Activated CD8-positive, alpha-beta T cell treated with anti-CD3 and anti-CD28 coated beads, Interleukin-2, amount 10 ng/mL, durations not matched to agents 7 days and 5 days (primary cell): ENCODE data around the gene FRAT1. TPM values are rescaled to one million over a fixed set of nuclear protein-coding genes. Genes with fewer than 3 reads are reported as not detected.

Source experiments
- ATAC-seq: fragments of 150-1000 bp; cut with Tn5 transposase; one replicate; pipeline ENCODE4 v1.10.0; 2021; ENCODE audit warnings: moderate library complexity
- CTCF ChIA-PET: fragments of 350-600 bp; sonication (Branson Sonifier 250); formaldehyde crosslinking; loops from one replicate; lab custom pipeline; 2021; ENCODE audit warnings: antibody characterized with exemption; lab: Charles Lee
- POLR2A ChIA-PET: fragments of 350-600 bp; sonication (Branson Sonifier 250); formaldehyde crosslinking; loops from one replicate; lab custom pipeline; 2021; ENCODE audit warnings: antibody characterized with exemption; lab: Charles Lee
- DNase-seq: peaks from one replicate; pipeline ENCODE4 v3.0.0-alpha.2; 2020
- H3K27ac Mint-ChIP-seq: one replicate; pipeline ENCODE4 v1.8.0; 2021; ENCODE audit warnings: mild to moderate bottlenecking, mixed read lengths
- H3K27me3 Mint-ChIP-seq: one replicate; pipeline ENCODE4 v1.8.0; 2021; ENCODE audit warnings: low read depth, mixed read lengths
- H3K36me3 Mint-ChIP-seq: one replicate; pipeline ENCODE4 v1.8.0; 2021; ENCODE audit warnings: low read depth, mixed read lengths
- H3K4me1 Mint-ChIP-seq: one replicate; pipeline ENCODE4 v1.8.0; 2021; ENCODE audit warnings: low read depth, mixed read lengths
- H3K4me3 Mint-ChIP-seq: one replicate; pipeline ENCODE4 v1.8.0; 2021; ENCODE audit warnings: mild to moderate bottlenecking, mixed read lengths
- H3K9me3 Mint-ChIP-seq: one replicate; pipeline ENCODE4 v1.8.0; 2022; ENCODE audit warnings: mixed read lengths; ENCODE audit not compliant: insufficient read depth
- total RNA-seq, 2 experiments: library from RNA; stranded (reverse); gene quantifications; one replicate each; pipeline ENCODE4 v1.2.3, GENCODE V29; 2021

The FRAT1 gene
- total RNA-seq, 2 experiments from 2014 or later, result 4.2 to 4.4 TPM

- no peak for ATAC-seq
- Mint-ChIP-seq H3K27ac (no peak overlapping the region), H3K9me3 (no peaks in the 10 kb centered on the region), H3K36me3 (peaks cover 13% of the 10 kb centered on the region), H3K27me3 (no peaks in the 10 kb centered on the region), H3K4me1 (peaks cover 16% of the 10 kb centered on the region), H3K4me3 (no peak overlapping the region)
- POLR2A ChIA-PET, result interaction anchor here (0.6 kb wide), 1 partner anchor 68 kb away, joined by 4 read pairs; no protein-coding TSS in a partner anchor
- DNase-seq, result no peak
- CTCF ChIA-PET, result interaction anchor here (3.0 kb wide), 1 partner anchor 80 kb away, joined by 22 read pairs; no protein-coding TSS in a partner anchor
Measured at GRCh38 chr10:97358781-97359180, 39.7 kb downstream of the FRAT1 start.

DNA sequence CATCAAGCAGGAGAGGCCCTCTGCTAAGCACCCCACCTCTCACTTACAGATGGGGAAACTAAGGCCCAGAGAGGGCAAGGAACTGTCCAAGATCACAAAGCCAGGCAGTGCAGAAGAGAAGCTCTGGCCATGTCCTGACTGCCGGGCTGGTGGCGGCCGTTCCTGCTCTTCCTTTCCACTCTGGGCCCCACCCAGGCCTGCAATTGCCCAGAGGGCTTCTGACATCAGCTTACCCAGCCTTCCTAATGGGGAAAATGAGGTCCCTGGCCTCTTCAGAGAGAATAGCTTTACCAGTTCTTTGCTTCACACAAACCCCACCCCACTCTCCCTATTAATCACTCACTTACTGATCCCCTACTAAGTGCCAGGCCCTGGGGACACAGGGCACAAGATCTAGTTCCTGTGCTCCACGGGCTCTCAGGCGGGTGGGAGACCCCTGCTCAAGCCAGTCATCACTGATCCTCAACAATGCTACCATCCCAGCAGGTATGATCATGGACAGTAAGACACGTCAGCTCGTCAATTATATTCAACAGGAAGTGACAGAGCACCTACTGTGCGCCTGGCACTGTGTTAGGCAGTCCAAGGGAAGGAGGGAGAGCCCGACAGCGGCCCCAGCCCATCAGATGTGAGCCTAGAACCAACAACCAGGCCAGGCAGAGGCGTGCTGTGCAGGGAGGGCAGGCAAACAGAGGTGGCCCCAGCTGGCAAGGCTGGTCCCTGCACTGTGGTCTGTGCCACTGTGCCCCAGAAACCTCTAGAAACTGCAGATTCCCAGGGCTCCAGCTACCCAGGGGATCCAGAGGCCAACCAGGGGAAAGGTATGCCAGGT, 41.9 kb downstream of the FRAT1 start:
- Mint-ChIP-seq H3K4me3 (no peak overlapping the region), H3K4me1 (peaks cover 11% of the 10 kb centered on the region), H3K27me3 (no peaks in the 10 kb centered on the region), H3K27ac (no peak overlapping the region), H3K36me3 (peaks cover 20% of the 10 kb centered on the region), H3K9me3 (no peaks in the 10 kb centered on the region)
- ChIA-PET CTCF (interaction anchor here (1.1 kb wide), 1 partner anchor 450 kb away, joined by 3 read pairs; no protein-coding TSS in a partner anchor), POLR2A (interaction anchor here (0.7 kb wide), 1 partner anchor 40 kb away, joined by 4 read pairs; the partner anchor contains the start of gene RRP12)
- ATAC-seq (no peak), DNase-seq (no peak)

DNA sequence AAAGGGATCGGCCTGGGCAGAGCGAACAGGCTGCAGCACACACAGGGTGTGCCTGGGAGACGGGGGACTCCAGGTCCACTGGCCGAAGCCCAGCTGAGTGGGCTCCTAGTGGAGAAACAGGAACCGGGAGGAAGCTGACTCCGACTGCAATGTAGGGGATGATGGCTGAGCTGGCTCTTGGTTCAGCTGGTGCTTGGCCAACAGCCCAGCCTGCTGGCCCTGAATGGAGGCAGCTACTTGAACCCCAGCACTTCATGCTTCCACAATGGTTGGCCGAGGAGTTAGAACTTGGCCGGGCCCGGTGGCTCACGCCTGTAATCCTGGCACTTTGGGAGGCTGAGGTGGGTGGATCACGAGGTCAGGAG, 42.4 kb downstream of the FRAT1 start:
- no peaks in the 10 kb centered on the region for H3K27me3 Mint-ChIP-seq

GRCh38 chr10:97362310-97363033, 43.4 kb downstream of the FRAT1 start:
- POLR2A ChIA-PET, result no interaction called here
- H3K27ac Mint-ChIP-seq, result no peak overlapping the region
- H3K9me3 Mint-ChIP-seq, result no peaks in the 10 kb centered on the region
- no peak overlapping the region for H3K4me3 Mint-ChIP-seq
- H3K36me3 Mint-ChIP-seq, result peaks cover 18% of the 10 kb centered on the region
- DNase-seq (no peak), ATAC-seq (no peak)
- H3K27me3 Mint-ChIP-seq, result no peaks in the 10 kb centered on the region
- no peaks in the 10 kb centered on the region for H3K4me1 Mint-ChIP-seq
- CTCF ChIA-PET, result interaction anchor here (1.4 kb wide), 1 partner anchor 9 kb away, joined by 3 read pairs; no protein-coding TSS in a partner anchor

More for the DNA sequence above, 42.4 kb downstream of the FRAT1 start:
- ChIA-PET POLR2A (no interaction called here), CTCF (interaction anchor here (1.1 kb wide), 1 partner anchor 451 kb away, joined by 3 read pairs; no protein-coding TSS in a partner anchor)
- Mint-ChIP-seq H3K9me3 (no peaks in the 10 kb centered on the region), H3K4me1 (peaks cover 5% of the 10 kb centered on the region), H3K27ac (no peak overlapping the region), H3K4me3 (no peak overlapping the region), H3K36me3 (peaks cover 15% of the 10 kb centered on the region)
- DNase-seq (no peak), ATAC-seq (no peak)

GRCh38 chr10:97363071-97363470, 44.0 kb downstream of the FRAT1 start:
- Mint-ChIP-seq H3K36me3 (peaks cover 18% of the 10 kb centered on the region), H3K27ac (no peak overlapping the region), H3K27me3 (no peaks in the 10 kb centered on the region), H3K4me3 (no peak overlapping the region), H3K9me3 (no peaks in the 10 kb centered on the region), H3K4me1 (no peaks in the 10 kb centered on the region)
- no peak for DNase-seq
- ChIA-PET CTCF (interaction anchor here (1.4 kb wide), 1 partner anchor 8 kb away, joined by 3 read pairs; no protein-coding TSS in a partner anchor), POLR2A (no interaction called here)
- ATAC-seq, result no peak

GRCh38 chr10:97365761-97366351, 46.8 kb downstream of the FRAT1 start:
- H3K27ac Mint-ChIP-seq, result no peak overlapping the region
- ChIA-PET CTCF (interaction anchor here (1.2 kb wide), 1 partner anchor 87 kb away, joined by 3 read pairs; no protein-coding TSS in a partner anchor), POLR2A (interaction anchor here (0.7 kb wide), 1 partner anchor 236 kb away, joined by 4 read pairs; no protein-coding TSS in a partner anchor)
- no peaks in the 10 kb centered on the region for H3K4me1 Mint-ChIP-seq
- H3K4me3 Mint-ChIP-seq, result no peak overlapping the region
- ATAC-seq (no peak), DNase-seq (no peak)
- H3K9me3 Mint-ChIP-seq, result no peaks in the 10 kb centered on the region
- H3K27me3 Mint-ChIP-seq, result no peaks in the 10 kb centered on the region
- peaks cover 24% of the 10 kb centered on the region for H3K36me3 Mint-ChIP-seq

DNA sequence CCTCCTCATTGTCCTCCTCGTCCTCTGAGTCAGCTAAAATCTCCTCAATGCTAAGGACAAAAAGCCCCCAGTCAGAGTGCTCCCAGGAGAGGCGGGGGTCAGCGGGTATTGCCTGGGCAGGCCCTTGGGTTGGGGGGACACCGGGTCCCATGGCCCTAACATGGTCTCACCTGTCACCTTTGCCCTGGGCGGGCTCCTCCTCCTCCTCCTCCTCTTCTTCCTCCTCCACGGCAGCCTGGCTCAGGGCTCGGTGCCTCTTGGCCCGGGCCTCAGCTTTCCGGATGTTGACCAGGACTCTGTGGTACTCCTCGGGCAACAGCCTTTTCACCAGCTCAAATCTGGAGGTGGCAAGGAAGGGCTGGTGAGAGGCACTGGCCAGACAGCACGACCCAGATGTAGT, 47.5 kb downstream of the FRAT1 start:
- ATAC-seq (no peak), DNase-seq (no peak)
- no peaks in the 10 kb centered on the region for H3K4me1 Mint-ChIP-seq
- peaks cover 24% of the 10 kb centered on the region for H3K36me3 Mint-ChIP-seq
- H3K9me3 Mint-ChIP-seq, result no peaks in the 10 kb centered on the region
- no peak overlapping the region for H3K27ac Mint-ChIP-seq
- H3K4me3 Mint-ChIP-seq, result no peak overlapping the region
- CTCF ChIA-PET, result interaction anchor here (1.2 kb wide), 1 partner anchor 88 kb away, joined by 3 read pairs; no protein-coding TSS in a partner anchor
- POLR2A ChIA-PET, result interaction anchor here (0.7 to 0.9 kb wide), 2 partner anchors 11 to 236 kb away, joined by 3 to 4 read pairs; no protein-coding TSS in a partner anchor
- H3K27me3 Mint-ChIP-seq, result no peaks in the 10 kb centered on the region

DNA sequence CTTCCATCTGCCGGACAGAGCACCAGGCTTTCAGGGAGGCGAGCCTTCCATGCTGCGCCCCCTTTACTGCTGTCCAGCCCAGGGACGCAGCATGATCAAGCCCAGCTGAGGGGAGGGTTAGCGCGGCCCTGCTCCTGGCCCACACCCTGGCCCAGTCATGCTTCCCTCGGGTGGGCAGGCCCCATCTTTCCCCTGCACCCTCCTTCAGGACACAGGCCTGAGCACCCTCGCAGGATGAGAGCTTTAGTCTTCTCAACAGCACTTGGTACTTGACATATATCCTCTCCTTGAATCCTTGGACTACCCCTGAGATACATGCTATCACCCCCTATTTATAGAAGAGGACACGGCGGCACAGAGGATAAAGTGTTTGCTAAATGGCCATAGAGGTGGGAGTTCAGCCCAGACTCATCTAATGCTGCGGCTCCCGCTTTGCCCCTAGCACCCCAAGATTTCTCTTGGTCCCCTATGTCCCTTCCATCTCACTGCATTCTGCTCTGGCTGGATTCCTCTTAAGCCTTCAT, 48.1 kb downstream of the FRAT1 start:
- H3K4me1 Mint-ChIP-seq, result no peaks in the 10 kb centered on the region
- no peak overlapping the region for H3K27ac Mint-ChIP-seq
- H3K4me3 Mint-ChIP-seq, result no peak overlapping the region
- ChIA-PET POLR2A (interaction anchor here (0.9 kb wide), 1 partner anchor 12 kb away, joined by 3 read pairs; no protein-coding TSS in a partner anchor), CTCF (no interaction called here)
- H3K27me3 Mint-ChIP-seq, result no peaks in the 10 kb centered on the region
- no peaks in the 10 kb centered on the region for H3K9me3 Mint-ChIP-seq
- ATAC-seq, result no peak
- DNase-seq, result no peak
- peaks cover 26% of the 10 kb centered on the region for H3K36me3 Mint-ChIP-seq

Other genes starting within 250 kb of the FRAT1 start
- under 1 TPM; 0.70 to 0.71 TPM for gene SLIT1, start 133.3 kb upstream of the FRAT1 start, total RNA-seq
- gene ARHGAP19, start 26.6 kb upstream of the FRAT1 start, total RNA-seq, result 10 to 100 TPM; 42.6 to 51.2 TPM
- 10 to 100 TPM; 10.0 to 10.4 TPM for gene FRAT2, start 15.5 kb downstream of the FRAT1 start, total RNA-seq
- gene RRP12, start 82.1 kb downstream of the FRAT1 start, total RNA-seq, result 10 to 100 TPM; 30.9 to 35.6 TPM
- gene PGAM1, start 106.9 kb downstream of the FRAT1 start, total RNA-seq, result 100 to 1,000 TPM; 517 to 529 TPM
- gene EXOSC1, start 126.7 kb downstream of the FRAT1 start, total RNA-seq, result 10 to 100 TPM; 47.1 to 48.2 TPM
- gene ZDHHC16, start 126.9 kb downstream of the FRAT1 start, total RNA-seq, result 10 to 100 TPM; 35.8 to 36.2 TPM
- 10 to 100 TPM; 71.7 to 73.3 TPM for gene MMS19, start 179.2 kb downstream of the FRAT1 start, total RNA-seq
- 1 to 10 TPM in 1 of 2 experiments, under 1 TPM in 1; 0.58 to 1.1 TPM for gene UBTD1, start 179.7 kb downstream of the FRAT1 start, total RNA-seq